ENCODE results near the gene SLC44A5.
"Not testable (repeated sequence)": the region's sequence is repeated elsewhere in the genome, so short reads cannot be mapped to it uniquely, and the experiment has no call there.

The SLC44A5 gene

DNA sequence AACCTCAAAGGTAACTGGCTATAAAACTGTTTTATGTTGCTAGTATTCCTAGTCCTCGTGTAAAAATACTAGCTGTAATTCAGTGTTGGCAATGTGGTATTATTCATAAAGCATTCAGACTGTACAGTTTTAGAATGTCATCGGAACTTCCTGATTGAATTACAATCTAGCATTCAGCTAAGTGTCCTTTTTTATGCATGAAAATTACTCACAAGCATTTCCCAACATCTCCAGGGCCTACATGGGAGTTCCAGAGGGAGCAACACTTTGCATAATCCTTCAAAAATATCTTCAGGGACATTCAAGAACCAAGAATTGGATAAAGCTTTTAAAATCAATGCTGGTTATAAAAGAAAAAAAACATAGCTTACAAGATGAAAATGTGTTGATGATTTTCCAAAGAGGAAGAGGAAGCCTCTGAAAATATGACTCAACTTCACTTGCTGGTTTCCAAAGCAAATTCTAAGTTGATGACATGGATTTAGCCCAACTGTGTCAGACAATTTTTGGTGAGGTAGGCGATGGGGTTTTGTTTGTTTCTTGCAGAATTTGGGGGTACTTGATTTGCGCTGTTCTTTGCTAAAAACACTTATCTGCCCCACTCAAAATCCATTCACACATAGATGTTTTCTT lies 137.8 kb downstream of the SLC44A5 start:
- H3K4me3 ChIP-seq (ENCODE audit: low read depth, low read length), result no peak overlapping the region
- no peak for DNase-seq (ENCODE audit: low read depth)

DNA sequence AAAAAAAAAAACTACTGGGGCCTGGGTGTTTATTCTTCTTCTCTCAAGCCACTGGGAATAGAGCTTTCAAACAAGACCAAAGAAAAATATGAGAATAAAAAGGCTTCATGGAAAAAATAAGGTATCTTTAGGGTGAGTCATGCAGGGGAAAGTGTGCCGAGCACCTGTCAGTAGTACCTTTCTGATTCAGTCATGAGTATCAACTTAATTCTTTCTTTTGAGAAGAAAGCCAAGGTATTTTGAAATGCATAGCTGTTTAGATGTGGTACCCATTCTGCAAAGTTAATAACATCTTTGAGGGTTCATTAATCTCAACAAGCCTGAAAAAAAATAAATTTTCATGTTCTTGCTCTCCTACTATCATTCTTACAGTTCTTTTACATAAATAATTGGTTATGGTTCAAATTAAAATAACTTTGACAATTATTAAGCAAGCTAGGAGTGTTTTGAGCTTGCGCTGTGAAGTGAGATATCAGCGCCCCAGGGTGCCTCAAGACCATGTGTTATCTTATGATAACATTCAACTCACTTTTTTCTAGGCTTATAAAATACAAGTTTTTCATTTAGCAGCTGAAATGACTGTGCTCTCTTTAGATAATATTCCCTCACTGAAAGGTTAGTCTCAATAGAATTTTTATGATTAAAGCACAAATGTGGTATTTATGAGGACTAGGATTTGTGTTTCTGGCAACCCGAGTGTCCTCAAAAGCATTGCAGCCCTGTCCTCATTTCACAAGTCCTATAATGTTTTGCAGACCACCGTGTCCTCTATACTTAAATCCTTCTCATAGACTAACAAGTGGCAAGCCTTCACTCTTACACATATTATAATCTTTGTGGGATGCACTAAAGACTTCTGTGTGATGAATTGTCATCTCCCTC lies 138.6 kb downstream of the SLC44A5 start:
- H3K4me3 ChIP-seq (ENCODE audit: low read depth, low read length), result no peak overlapping the region
- DNase-seq (ENCODE audit: low read depth), result no peak

- DNase-seq (ENCODE audit: low read depth), result no peak
- no peak overlapping the region for H3K4me3 ChIP-seq (ENCODE audit: low read depth, low read length)
Measured at GRCh38 chr1:75471252-75471651, 139.7 kb downstream of the SLC44A5 start.

GRCh38 chr1:75470448-75470847 lies 140.5 kb downstream of the SLC44A5 start:
- no peak overlapping the region for H3K4me3 ChIP-seq (ENCODE audit: low read depth, low read length)
- no peak for DNase-seq (ENCODE audit: low read depth)

DNA sequence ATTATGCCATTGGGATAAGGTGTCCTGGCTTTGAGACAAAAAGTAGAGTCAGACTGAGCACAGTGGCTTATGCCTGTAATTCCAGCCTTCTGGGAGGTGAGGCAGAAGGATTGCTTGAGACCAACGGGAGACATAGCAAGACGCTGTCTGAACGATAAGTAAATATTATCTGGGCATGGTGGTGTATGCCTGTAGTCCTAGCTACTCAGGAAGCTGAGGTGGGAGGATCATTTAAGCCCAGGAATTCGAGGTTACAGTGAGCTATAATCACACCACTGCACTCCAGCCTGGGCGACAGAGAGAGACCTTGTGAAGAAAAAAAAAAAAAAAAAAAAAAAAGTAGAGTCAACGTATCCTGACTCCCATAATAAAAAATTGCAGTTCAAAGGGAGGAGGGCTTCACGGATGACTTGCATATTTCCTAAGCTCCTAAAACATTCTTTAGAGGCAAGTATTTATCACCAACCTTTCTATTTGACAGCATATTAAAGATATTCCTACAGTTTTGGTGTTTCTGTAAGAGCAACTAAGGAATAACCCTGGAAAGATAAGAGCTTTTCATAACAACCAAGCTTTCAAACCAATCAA lies 141.2 kb downstream of the SLC44A5 start:
- H3K4me3 ChIP-seq (ENCODE audit: low read depth, low read length), result no peak overlapping the region
- DNase-seq (ENCODE audit: low read depth), result no peak

DNA sequence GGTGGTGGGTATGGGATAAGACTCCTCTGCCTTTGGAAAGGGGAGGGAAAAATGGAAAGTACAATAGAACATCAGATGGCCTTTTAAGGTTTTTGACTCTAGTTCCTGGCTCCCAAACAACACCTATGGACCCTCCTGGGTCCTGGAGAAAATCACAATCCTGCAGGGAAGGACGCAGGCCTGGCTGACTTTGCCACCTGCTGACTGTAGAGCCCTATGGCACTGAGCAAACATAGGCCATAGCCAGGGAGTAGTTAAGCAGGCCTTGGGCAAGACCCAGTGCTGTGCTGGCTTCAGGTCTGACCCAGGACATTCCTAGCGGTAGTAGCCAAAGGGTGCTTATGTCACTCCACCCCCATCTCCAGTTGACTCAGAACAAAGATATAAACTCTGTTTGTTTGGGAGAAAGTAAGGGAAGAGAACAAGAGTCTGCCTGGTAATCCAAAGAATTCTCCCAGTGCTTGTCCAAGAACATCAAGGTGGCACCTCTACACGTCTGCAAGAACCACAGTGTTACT lies 149.0 kb downstream of the SLC44A5 start:
- no peak overlapping the region for H3K4me3 ChIP-seq (ENCODE audit: low read depth, low read length)
- DNase-seq (ENCODE audit: low read depth), result no peak

- DNase-seq (ENCODE audit: low read depth), result no peak
- H3K4me3 ChIP-seq (ENCODE audit: low read depth, low read length), result no peak overlapping the region
Measured at GRCh38 chr1:75449998-75450397, 160.9 kb downstream of the SLC44A5 start.

DNA sequence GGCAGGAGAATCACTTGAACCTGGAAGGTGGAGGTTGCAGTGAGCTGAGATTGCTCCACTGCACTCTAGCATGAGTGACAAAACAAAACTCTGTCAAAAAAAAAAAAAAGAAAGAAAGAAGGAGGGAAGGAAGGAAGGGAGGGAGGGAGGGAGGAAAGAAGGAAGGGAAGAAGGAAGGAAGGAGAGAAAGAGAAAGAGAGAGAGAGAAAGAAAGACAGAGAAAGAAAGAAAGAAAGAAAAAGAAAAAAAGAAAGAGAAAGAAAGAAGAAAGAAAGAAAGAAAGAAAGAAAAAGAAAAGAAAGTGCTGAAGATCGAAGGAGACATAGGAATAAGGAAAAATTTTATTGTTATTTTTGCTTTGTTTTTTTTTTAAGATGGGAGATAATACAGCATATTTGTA lies 166.7 kb downstream of the SLC44A5 start:
- no peak for DNase-seq (ENCODE audit: low read depth)

DNA sequence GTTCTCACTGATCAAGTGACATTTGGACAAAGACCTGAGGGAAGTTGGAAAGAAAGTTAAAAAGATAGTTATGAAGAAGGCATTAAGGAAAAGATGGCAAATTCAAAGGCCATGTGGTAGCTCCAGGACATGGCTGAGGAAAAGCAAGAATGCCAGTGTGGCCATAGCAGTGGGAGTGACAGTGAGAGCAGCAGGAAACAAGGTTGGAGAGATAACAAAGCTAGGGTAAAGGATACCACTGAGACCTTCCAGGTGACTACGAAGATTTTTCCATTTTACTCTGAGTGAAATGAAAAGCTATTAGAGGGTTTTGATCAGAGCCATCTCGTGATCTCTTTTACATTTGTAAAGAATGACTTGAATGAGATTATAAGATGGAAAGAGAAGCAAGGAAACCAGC lies 170.6 kb downstream of the SLC44A5 start:
- no peak for DNase-seq (ENCODE audit: low read depth)
- H3K4me3 ChIP-seq (ENCODE audit: low read depth, low read length), result no peak overlapping the region

More for the DNA sequence above, 166.7 kb downstream of the SLC44A5 start:
- no peak overlapping the region for H3K4me3 ChIP-seq (ENCODE audit: low read depth, low read length)

- DNase-seq (ENCODE audit: low read depth), result no peak
- no peak overlapping the region for H3K4me3 ChIP-seq (ENCODE audit: low read depth, low read length)
Measured at GRCh38 chr1:75438355-75438754, 172.6 kb downstream of the SLC44A5 start.

- no peak for DNase-seq (ENCODE audit: low read depth)
- no peak overlapping the region for H3K4me3 ChIP-seq (ENCODE audit: low read depth, low read length)
Measured at GRCh38 chr1:75431843-75432242, 179.1 kb downstream of the SLC44A5 start.

GRCh38 chr1:75430526-75430925 lies 180.4 kb downstream of the SLC44A5 start:
- DNase-seq (ENCODE audit: low read depth), result no peak
- H3K4me3 ChIP-seq (ENCODE audit: low read depth, low read length), result no peak overlapping the region

GRCh38 chr1:75426688-75427087 lies 184.2 kb downstream of the SLC44A5 start:
- no peak for DNase-seq (ENCODE audit: low read depth)
- H3K4me3 ChIP-seq (ENCODE audit: low read depth, low read length), result no peak overlapping the region

- DNase-seq (ENCODE audit: low read depth), result no peak
- no peak overlapping the region for H3K4me3 ChIP-seq (ENCODE audit: low read depth, low read length)
Measured at GRCh38 chr1:75425001-75425650, 185.8 kb downstream of the SLC44A5 start.

DNA sequence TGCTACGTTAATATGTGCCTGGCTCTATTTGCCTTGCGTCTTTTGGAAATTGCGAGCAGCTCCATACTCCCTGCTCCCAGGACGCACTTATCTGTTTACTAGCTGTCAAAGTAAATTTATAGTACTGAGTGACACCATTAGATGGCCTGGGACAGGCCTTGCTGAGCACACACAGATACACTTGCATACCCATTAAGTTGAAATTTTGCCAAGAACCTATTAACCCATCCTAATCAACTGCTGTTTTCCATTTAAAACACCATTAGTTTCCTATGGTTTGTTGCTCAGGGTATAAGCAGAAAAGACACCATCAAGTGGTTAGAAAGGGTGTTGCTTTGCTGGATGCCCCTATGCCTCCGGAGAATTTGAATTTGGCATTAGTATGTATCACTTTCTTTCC lies 187.3 kb downstream of the SLC44A5 start:
- no peak for DNase-seq (ENCODE audit: low read depth)
- H3K4me3 ChIP-seq (ENCODE audit: low read depth, low read length), result no peak overlapping the region

DNA sequence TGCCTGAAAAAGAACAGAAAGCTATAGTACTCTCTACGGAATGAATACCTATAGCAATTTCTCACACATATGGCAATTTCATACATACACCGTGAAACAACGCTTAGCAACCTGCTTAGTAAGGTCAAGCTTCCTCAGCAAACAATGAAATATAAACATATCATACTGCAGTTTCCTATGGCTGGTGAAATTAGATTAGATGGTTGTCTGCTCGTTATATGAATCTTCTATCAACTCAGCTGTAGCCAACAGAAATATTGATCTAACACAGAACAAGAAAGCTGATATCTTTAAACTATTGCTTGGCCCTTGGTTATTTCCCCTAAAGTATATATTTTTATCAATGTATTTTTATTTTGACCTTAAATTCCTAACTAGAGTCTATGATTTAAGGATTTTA lies 187.8 kb downstream of the SLC44A5 start:
- H3K4me3 ChIP-seq (ENCODE audit: low read depth, low read length), result no peak overlapping the region
- DNase-seq (ENCODE audit: low read depth), result no peak

DNA sequence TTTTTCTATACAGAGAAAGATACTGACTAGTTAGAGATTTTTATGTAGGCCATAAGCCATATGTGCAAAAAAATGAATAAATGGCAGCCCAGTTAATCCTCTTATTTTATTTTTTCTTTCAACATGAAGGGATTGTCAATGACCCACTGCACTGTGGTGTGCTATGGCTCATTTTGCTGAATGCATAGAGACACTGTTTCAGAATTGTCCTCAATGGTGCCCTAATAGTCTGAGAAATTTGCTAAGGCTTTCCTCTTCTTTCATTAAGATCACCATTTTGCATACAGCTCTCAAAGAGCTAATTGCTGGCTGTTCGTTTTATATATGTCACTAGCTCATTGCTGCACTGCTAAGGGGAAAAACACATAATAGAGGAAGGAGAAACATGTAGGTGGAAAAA lies 189.5 kb downstream of the SLC44A5 start:
- no peak for DNase-seq (ENCODE audit: low read depth)
- H3K4me3 ChIP-seq (ENCODE audit: low read depth, low read length), result no peak overlapping the region

DNA sequence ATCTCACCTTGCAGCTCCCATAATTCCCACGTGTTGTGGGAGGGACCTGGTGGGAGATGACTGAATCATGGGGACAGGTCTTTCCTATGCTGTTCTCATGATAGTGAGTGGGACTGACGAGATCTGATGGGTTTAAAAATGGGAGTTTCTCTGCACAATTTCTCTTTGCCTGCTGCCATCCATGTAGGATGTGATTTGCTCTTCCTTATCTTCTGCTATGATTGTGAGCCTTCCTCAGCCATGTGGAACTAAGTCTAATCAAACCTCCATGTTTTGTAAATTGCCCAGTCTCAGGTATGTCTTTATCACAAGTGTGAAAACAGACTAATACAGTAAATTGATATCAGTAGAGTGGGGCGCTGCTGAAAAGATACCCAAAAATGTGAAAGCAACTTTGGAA lies 195.7 kb downstream of the SLC44A5 start:
- H3K4me3 ChIP-seq (ENCODE audit: low read depth, low read length), result no peak overlapping the region
- no peak for DNase-seq (ENCODE audit: low read depth)

DNA sequence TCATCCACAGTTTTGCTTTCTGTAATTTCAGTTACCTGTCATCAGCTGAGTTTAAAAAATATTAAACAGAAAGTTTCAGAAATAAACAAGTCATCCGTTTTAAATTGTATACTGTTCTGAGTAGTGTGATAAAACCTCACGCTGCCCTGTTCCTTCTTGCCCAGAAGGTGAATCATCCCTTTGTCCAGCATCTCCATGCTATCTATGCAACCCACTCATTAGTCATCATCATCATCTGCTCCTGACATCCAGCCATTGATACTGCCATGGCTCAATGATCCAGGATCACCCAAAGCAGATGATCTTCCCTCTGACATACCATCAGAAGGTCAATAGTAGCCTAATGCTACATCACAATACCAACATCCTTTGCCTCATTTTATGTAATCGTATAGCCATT lies 198.3 kb downstream of the SLC44A5 start:
- DNase-seq (ENCODE audit: low read depth), result no peak
- H3K4me3 ChIP-seq (ENCODE audit: low read depth, low read length), result no peak overlapping the region

DNA sequence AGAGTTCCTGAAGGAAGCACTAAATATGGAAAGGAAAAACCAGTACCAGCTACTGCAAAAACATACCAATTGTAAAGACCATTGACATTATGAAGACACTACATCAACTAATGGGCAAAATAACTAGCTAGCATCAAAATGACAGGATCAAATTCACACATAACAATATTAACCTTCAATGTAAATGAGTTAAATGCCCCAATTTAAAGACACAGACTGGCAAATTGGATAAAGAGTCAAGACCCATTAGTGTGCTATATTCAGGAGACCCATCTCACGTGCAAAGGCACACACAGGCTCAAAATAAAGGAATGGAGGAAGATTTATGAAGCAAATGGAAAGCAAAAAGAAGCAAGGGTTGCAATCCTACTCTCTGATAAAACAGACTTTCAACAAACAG lies 206.2 kb downstream of the SLC44A5 start:
- DNase-seq (ENCODE audit: low read depth); H3K4me3 ChIP-seq (ENCODE audit: low read depth, low read length): not testable (repeated sequence)
